Mesothelial cell of epicardium (in vitro differentiated cells): ENCODE data around the gene LIG1. TPM values are rescaled to one million over a fixed set of nuclear protein-coding genes. Genes with fewer than 3 reads are reported as not detected.
"Not testable (repeated sequence)": the region's sequence is repeated elsewhere in the genome, so short reads cannot be mapped to it uniquely, and the experiment has no call there.

Experiments used
- DNase-seq, 2 experiments: peaks; one replicate each; pipeline ENCODE4 v3.0.0; 2021; ENCODE audit warnings: low spot score in 2 of 2; ENCODE audit not compliant: unreplicated experiment in 2 of 2
- H3K27ac Mint-ChIP-seq: 2 replicates; pipeline ENCODE4 v1.8.0; 2021; ENCODE audit warnings: mixed read lengths
- H3K27me3 Mint-ChIP-seq: 2 replicates; pipeline ENCODE4 v1.8.0; 2021; ENCODE audit warnings: low read depth, mixed read lengths
- H3K36me3 Mint-ChIP-seq: 2 replicates; pipeline ENCODE4 v1.8.0; 2021; ENCODE audit warnings: mixed read lengths
- H3K4me1 Mint-ChIP-seq: 2 replicates; pipeline ENCODE4 v1.8.0; 2021; ENCODE audit warnings: mixed read lengths
- H3K4me3 Mint-ChIP-seq: 2 replicates; pipeline ENCODE4 v1.8.0; 2021; ENCODE audit warnings: mild to moderate bottlenecking, moderate library complexity, mixed read lengths
- H3K9me3 Mint-ChIP-seq: 2 replicates; pipeline ENCODE4 v1.8.0; 2021; ENCODE audit warnings: mixed read lengths
- CTCF ChIP-seq: fragments of 200-600 bp; sonication (generic); IDR thresholded peaks from one replicate; pipeline ENCODE4 v1.5.0; 2021; ENCODE audit warnings: antibody characterized with exemption; ENCODE audit not compliant: unreplicated experiment
- total RNA-seq: library from RNA; stranded (reverse); gene quantifications from 3 replicates; pipeline ENCODE4 v1.2.1, GENCODE V29; 2021

Gene LIG1
- total RNA-seq, 1 donor from 2014 or later: 66.5 TPM

DNA sequence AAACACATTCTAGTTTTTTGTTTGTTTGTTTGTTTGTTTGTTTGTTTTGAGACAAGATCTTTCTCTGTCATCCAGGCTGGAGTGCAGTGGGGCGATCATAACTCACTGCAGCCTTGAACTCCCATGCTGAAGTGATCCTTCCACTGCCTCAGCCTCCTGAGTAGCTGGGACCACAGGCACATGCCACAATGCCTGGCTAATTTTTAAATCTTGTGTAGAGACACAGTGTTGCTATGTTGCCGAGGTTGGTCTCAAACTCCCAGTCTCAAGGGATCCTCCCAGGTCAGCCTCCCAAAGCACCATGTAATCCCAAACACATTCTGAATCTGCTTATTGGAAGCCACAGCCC, 75.3 kb downstream of the LIG1 start:
- peaks cover 12% of the 10 kb centered on the region for H3K9me3 Mint-ChIP-seq
- TF ChIP-seq CTCF: no peak
- peaks cover 2% of the 10 kb centered on the region for H3K4me1 Mint-ChIP-seq
- no peak overlapping the region for H3K27ac Mint-ChIP-seq
- no peak for DNase-seq
- no peaks in the 10 kb centered on the region for H3K36me3 Mint-ChIP-seq
- H3K27me3 Mint-ChIP-seq: peaks cover 21% of the 10 kb centered on the region
- no peak overlapping the region for H3K4me3 Mint-ChIP-seq

DNA sequence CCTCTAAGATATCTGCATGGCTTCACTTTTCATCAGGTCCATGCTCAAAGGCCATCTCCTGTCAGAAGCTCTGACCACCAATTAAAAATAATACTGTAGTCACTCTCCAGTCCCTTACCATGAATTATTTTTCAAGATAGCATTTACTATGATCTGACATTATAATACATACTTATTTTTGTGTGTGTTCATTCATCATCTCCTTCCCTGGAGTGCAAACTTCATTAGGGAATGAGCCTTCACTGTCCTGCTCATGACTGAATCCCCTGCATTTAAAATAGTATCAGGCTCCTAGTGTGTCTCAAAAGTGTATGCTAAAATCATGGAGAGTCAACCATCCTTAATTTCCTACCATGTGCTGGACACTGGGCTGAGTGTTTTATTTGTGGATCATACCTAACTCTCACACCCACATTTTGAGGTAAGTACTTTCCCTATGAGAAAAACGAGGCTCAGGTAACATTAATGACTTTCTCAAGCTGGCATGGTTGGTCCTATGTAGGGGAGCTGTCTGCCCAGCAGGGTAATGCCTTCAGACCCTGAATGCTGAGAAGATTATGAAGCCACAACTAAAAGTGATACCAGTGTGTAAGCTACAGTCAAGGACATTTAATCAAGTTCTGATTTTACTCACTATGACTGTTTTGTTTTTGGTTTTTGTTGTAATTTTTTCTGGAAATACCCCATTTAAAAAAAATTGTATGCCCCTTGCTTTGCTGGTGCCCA, 75.9 kb downstream of the LIG1 start:
- Mint-ChIP-seq H3K4me1 (peaks cover 2% of the 10 kb centered on the region), H3K4me3 (no peak overlapping the region), H3K9me3 (peaks cover 12% of the 10 kb centered on the region), H3K27ac (no peak overlapping the region), H3K36me3 (no peaks in the 10 kb centered on the region), H3K27me3 (peaks cover 21% of the 10 kb centered on the region)
- TF ChIP-seq CTCF: no peak
- DNase-seq: no peak

GRCh38 chr19:48091111-48091718, 78.9 kb downstream of the LIG1 start:
- not testable (repeated sequence) for H3K27ac Mint-ChIP-seq, H3K4me1 Mint-ChIP-seq, DNase-seq, H3K4me3 Mint-ChIP-seq, H3K9me3 Mint-ChIP-seq, H3K36me3 Mint-ChIP-seq
- peaks cover 26% of the 10 kb centered on the region for H3K27me3 Mint-ChIP-seq

DNA sequence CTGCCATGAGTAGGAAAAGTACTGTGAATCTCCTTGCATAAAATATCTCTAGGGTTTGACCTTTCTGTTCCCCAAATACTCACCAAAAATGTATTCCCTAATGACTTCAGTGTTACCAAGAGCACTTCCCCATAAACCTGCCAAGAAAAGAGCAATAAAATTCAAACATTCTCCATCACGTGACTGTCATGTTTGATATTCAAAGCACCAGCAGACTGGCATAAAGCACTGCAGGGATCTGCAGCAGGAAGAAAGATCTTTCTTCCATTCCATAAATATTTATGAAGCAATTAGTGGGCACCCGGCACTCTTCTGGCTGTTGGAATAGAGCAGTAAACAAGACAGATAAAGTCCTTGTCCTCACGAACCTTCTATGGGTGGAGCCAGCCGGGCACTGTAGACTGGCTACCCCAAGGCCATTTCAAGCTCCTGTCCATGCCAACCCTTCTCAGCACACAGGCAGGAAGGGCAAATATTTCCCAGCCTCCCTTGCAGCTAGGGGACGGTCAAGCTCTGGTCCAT, 79.8 kb downstream of the LIG1 start:
- Mint-ChIP-seq H3K27me3 (peaks cover 22% of the 10 kb centered on the region), H3K4me1 (peaks cover 2% of the 10 kb centered on the region), H3K36me3 (no peaks in the 10 kb centered on the region), H3K9me3 (peaks cover 9% of the 10 kb centered on the region), H3K4me3 (no peak overlapping the region), H3K27ac (no peak overlapping the region)
- no peak for DNase-seq
- TF ChIP-seq CTCF: no peak

DNA sequence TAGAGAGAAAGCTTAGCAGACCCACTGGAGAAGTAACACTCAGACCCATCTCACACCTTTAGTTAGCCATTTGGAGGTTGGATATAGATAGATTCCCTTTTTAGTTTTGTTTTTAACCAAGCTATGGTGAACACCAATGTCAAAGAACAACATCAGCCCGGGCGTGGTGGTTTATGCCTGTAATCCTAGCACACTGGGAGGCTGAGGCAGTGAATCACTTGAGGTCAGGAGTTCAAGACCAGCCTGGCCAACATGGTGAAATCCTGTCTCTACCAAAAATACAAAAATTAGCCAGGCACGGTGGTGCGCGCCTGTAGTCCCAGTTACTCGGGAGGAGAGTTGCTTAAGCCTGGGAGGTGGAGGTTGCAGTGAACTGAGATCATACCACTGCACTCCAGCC, 81.2 kb downstream of the LIG1 start:
- H3K4me3 Mint-ChIP-seq, DNase-seq, H3K36me3 Mint-ChIP-seq, H3K27ac Mint-ChIP-seq, H3K4me1 Mint-ChIP-seq, H3K9me3 Mint-ChIP-seq: not testable (repeated sequence)
- peaks cover 14% of the 10 kb centered on the region for H3K27me3 Mint-ChIP-seq

GRCh38 chr19:48085904-48086864, 84.0 kb downstream of the LIG1 start:
- Mint-ChIP-seq H3K4me1 (peaks cover 2% of the 10 kb centered on the region), H3K27me3 (peaks cover 11% of the 10 kb centered on the region), H3K27ac (no peak overlapping the region), H3K36me3 (no peaks in the 10 kb centered on the region), H3K9me3 (no peaks in the 10 kb centered on the region), H3K4me3 (no peak overlapping the region)
- DNase-seq: no peak
- no peak for TF ChIP-seq CTCF
